Activated T-cell treated with anti-CD3 and anti-CD28 coated beads, Interleukin-2, amount 50 U/mL, for 4 hours (primary cell): ENCODE data around the gene KCTD20. TPM values are rescaled to one million over a fixed set of nuclear protein-coding genes. Genes with fewer than 3 reads are reported as not detected.
"Not testable (repeated sequence)": the region's sequence is repeated elsewhere in the genome, so short reads cannot be mapped to it uniquely, and the experiment has no call there.

Experiments
- ATAC-seq, 2 donors: fragments of 200-7000 bp; cut with Tn5 transposase; one replicate each; pipeline ENCODE4 v1.10.0; 2021
- DNase-seq: peaks from one replicate; pipeline ENCODE4 v3.0.0-alpha.2; 2020
- H3K27me3 Mint-ChIP-seq: one replicate; pipeline ENCODE4 v1.8.0; 2021; ENCODE audit warnings: low read depth, mixed read lengths
- H3K36me3 Mint-ChIP-seq: one replicate; pipeline ENCODE4 v1.8.0; 2022; ENCODE audit warnings: mixed read lengths; ENCODE audit not compliant: insufficient read depth
- H3K4me1 Mint-ChIP-seq: one replicate; pipeline ENCODE4 v1.8.0; 2021; ENCODE audit warnings: low read depth, mixed read lengths
- H3K4me3 Mint-ChIP-seq: one replicate; pipeline ENCODE4 v1.8.0; 2021; ENCODE audit warnings: mild to moderate bottlenecking, moderate library complexity, mixed read lengths
- H3K9me3 Mint-ChIP-seq: one replicate; pipeline ENCODE4 v1.8.0; 2021; ENCODE audit warnings: mixed read lengths
- total RNA-seq, 3 donors: library from RNA; stranded (reverse); gene quantifications; one replicate each; pipeline ENCODE4 v1.2.1, GENCODE V29; 2021

Gene KCTD20
- total RNA-seq, 3 donors from 2014 or later = 41.7 to 47.4 (median 44.6) TPM

- DNase-seq = no peak
- ATAC-seq = no peak
- no peaks in the 10 kb centered on the region for H3K27me3 Mint-ChIP-seq
- H3K4me1 Mint-ChIP-seq = no peaks in the 10 kb centered on the region
- H3K36me3 Mint-ChIP-seq = no peaks in the 10 kb centered on the region
- H3K4me3 Mint-ChIP-seq = no peak overlapping the region
- no peaks in the 10 kb centered on the region for H3K9me3 Mint-ChIP-seq
Observed at GRCh38 chr6:36431197-36431596, 11.6 kb upstream of the KCTD20 start.

GRCh38 chr6:36432151-36432671 lies 10.6 kb upstream of the KCTD20 start:
- DNase-seq = no peak
- Mint-ChIP-seq H3K9me3 (no peaks in the 10 kb centered on the region), H3K27me3 (no peaks in the 10 kb centered on the region), H3K36me3 (no peaks in the 10 kb centered on the region), H3K4me3 (no peak overlapping the region), H3K4me1 (no peaks in the 10 kb centered on the region)
- no peak for ATAC-seq

GRCh38 chr6:36436466-36436865 lies 6.3 kb upstream of the KCTD20 start:
- Mint-ChIP-seq H3K27me3 (no peaks in the 10 kb centered on the region), H3K4me3 (no peak overlapping the region), H3K9me3 (no peaks in the 10 kb centered on the region), H3K4me1 (peaks cover 9% of the 10 kb centered on the region), H3K36me3 (no peaks in the 10 kb centered on the region)
- DNase-seq = no peak
- no peak for ATAC-seq

- ATAC-seq = peak; percentile 79 to 82
- Mint-ChIP-seq H3K4me3 (peak overlapping the region; percentile 59), H3K36me3 (peaks cover 3% of the 10 kb centered on the region), H3K9me3 (no peaks in the 10 kb centered on the region), H3K4me1 (peaks cover 42% of the 10 kb centered on the region), H3K27me3 (no peaks in the 10 kb centered on the region)
- peak; percentile 78 for DNase-seq
Observed at GRCh38 chr6:36441307-36441894, 1.4 kb upstream of the KCTD20 start.

DNA sequence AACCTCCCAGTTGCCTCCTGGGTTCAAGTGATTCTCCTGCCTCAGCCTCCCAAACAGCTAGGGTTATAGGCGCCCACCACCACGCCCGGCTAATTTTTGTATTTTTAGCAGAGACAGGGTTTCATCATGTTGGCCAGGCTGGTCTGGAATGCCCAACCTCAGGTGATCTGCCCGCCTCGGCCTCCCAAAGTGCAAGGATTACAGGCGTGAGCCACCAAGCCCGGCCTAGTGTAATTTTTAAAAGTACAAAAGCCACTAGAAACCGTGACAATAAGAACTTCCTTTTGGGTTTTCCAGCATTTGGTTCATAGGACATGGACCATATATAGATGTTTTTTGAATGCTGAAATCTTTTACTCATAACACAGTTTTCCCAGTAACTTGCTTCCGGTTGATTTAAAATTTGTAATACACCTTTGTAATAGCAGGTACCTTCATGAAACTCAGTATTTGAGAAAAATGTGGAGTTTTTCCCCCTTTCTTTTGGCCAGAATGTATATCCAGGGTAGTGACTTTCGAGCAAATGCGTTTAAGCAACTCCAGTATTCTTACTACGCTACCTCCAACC lies 613 bp upstream of the KCTD20 start:
- Mint-ChIP-seq H3K4me1 (peaks cover 43% of the 10 kb centered on the region), H3K4me3 (peak overlapping the region; percentile 97), H3K27me3 (no peaks in the 10 kb centered on the region), H3K9me3 (no peaks in the 10 kb centered on the region), H3K36me3 (peaks cover 3% of the 10 kb centered on the region)
- DNase-seq = no peak
- no peak for ATAC-seq

GRCh38 chr6:36443471-36444428 lies 950 bp downstream of the KCTD20 start:
- ATAC-seq (peak in 1 of 2 donors; percentile 2), DNase-seq (no peak)
- Mint-ChIP-seq H3K4me3 (peak overlapping the region; percentile 97), H3K4me1 (peaks cover 48% of the 10 kb centered on the region), H3K9me3 (no peaks in the 10 kb centered on the region), H3K27me3 (no peaks in the 10 kb centered on the region), H3K36me3 (peaks cover 7% of the 10 kb centered on the region)

GRCh38 chr6:36444470-36444869 lies 1.7 kb downstream of the KCTD20 start:
- ATAC-seq (no peak), DNase-seq (no peak)
- Mint-ChIP-seq H3K36me3 (peaks cover 14% of the 10 kb centered on the region), H3K9me3 (no peaks in the 10 kb centered on the region), H3K27me3 (no peaks in the 10 kb centered on the region), H3K4me1 (peaks cover 54% of the 10 kb centered on the region), H3K4me3 (peak overlapping the region; percentile 97)

GRCh38 chr6:36445621-36446020 lies 2.8 kb downstream of the KCTD20 start:
- no peaks in the 10 kb centered on the region for H3K9me3 Mint-ChIP-seq
- ATAC-seq (no peak), DNase-seq (no peak)
- H3K27me3 Mint-ChIP-seq = no peaks in the 10 kb centered on the region
- peak overlapping the region; percentile 40 for H3K4me3 Mint-ChIP-seq
- H3K36me3 Mint-ChIP-seq = peaks cover 16% of the 10 kb centered on the region
- H3K4me1 Mint-ChIP-seq = peaks cover 58% of the 10 kb centered on the region

GRCh38 chr6:36449173-36449572 lies 6.4 kb downstream of the KCTD20 start:
- H3K9me3 Mint-ChIP-seq, H3K27me3 Mint-ChIP-seq, ATAC-seq, H3K4me3 Mint-ChIP-seq, DNase-seq: not testable (repeated sequence)
- Mint-ChIP-seq H3K36me3 (peaks cover 19% of the 10 kb centered on the region), H3K4me1 (peaks cover 42% of the 10 kb centered on the region)

DNA sequence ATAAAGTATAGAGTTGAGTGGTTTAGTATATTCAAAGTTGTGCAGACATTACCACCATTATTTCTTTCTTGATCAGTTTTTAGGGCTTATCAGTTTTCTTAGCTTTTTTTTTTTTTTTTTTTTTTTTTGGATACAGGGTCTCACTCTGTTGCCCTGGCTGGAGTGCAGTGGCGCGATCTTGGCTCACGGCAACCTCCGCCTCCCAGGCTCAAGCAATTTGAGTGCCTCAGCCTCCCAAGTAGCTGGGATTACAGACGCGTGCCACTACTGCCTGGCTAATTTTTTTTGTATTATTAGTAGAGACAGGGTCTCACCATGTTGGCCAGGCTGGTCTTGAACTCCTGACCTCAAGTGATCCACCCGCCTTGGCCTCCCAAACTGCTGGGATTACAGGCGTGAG lies 10.1 kb downstream of the KCTD20 start:
- ATAC-seq, H3K4me3 Mint-ChIP-seq, H3K27me3 Mint-ChIP-seq, H3K9me3 Mint-ChIP-seq, DNase-seq: not testable (repeated sequence)
- peaks cover 24% of the 10 kb centered on the region for H3K36me3 Mint-ChIP-seq
- H3K4me1 Mint-ChIP-seq = peaks cover 30% of the 10 kb centered on the region

GRCh38 chr6:36455486-36456027 lies 12.8 kb downstream of the KCTD20 start:
- peaks cover 20% of the 10 kb centered on the region for H3K4me1 Mint-ChIP-seq
- no peak overlapping the region for H3K4me3 Mint-ChIP-seq
- DNase-seq (no peak), ATAC-seq (no peak)
- peaks cover 11% of the 10 kb centered on the region for H3K36me3 Mint-ChIP-seq
- no peaks in the 10 kb centered on the region for H3K9me3 Mint-ChIP-seq
- no peaks in the 10 kb centered on the region for H3K27me3 Mint-ChIP-seq

- H3K4me1 Mint-ChIP-seq = peaks cover 35% of the 10 kb centered on the region
- H3K4me3 Mint-ChIP-seq = no peak overlapping the region
Observed at GRCh38 chr6:36459501-36459900, 16.7 kb downstream of the KCTD20 start.

DNA sequence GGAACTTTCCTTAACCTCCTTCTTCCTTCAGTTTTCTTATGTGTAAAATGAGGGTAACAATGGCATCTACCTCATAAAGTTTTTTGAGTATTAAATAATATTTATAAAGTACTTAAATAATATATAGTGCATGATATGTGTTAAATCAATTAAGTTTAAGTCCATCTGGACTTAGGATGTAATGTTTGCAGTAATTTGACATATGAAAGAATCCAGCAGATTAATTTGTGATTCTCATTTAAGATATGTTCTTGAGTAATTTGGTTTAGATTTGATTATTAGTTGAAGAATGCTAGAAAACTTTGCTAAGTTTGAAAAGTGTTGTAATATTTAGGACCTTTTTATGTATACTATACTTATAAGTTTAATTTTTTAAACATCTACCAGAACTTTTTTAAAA lies 18.1 kb downstream of the KCTD20 start:
- H3K36me3 Mint-ChIP-seq = peaks cover 21% of the 10 kb centered on the region
- H3K9me3 Mint-ChIP-seq = no peaks in the 10 kb centered on the region
- ATAC-seq (no peak), DNase-seq (no peak)
- peaks cover 33% of the 10 kb centered on the region for H3K4me1 Mint-ChIP-seq
- H3K27me3 Mint-ChIP-seq = no peaks in the 10 kb centered on the region
- H3K4me3 Mint-ChIP-seq = no peak overlapping the region

More at GRCh38 chr6:36459501-36459900, 16.7 kb downstream of the KCTD20 start:
- H3K27me3 Mint-ChIP-seq = no peaks in the 10 kb centered on the region
- peaks cover 23% of the 10 kb centered on the region for H3K36me3 Mint-ChIP-seq
- ATAC-seq (no peak), DNase-seq (no peak)
- H3K9me3 Mint-ChIP-seq = no peaks in the 10 kb centered on the region

DNA sequence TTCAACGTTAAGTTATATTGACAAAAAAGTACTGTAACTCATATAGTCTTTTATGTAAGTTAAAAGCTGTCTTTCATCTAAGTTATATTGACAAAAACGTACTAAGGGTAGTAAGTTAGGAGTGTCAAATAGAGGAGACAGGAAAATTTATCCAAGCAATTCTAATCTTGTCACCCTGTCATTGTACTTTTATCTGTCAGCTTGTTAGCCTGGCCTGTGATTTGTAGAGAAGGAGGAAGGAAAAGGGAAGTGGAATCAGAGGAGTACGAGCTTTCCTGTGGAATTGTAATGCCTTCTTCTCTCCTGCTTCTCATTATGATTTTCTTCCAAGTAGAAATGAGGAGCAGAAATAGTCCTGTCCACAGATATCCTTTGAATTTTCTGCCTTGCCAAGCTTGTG lies 18.8 kb downstream of the KCTD20 start:
- Mint-ChIP-seq H3K4me1 (peaks cover 33% of the 10 kb centered on the region), H3K4me3 (no peak overlapping the region), H3K36me3 (peaks cover 21% of the 10 kb centered on the region), H3K27me3 (no peaks in the 10 kb centered on the region), H3K9me3 (no peaks in the 10 kb centered on the region)
- ATAC-seq (no peak), DNase-seq (no peak)
